Gastrocnemius medialis (tissue), 4 donors: ENCODE measurements around the gene WNT2.

Source experiments
- CTCF ChIP-seq, 5 experiments: fragments of 450-650 bp in 3 of 5; fragments of 200-600 bp in 2 of 5; sonication (generic) in 2 of 5; IDR thresholded peaks in 4 of 5; conservative IDR thresholded peaks in 1 of 5; 1 replicate in 4 of 5; 2 replicates in 1 of 5; pipeline ENCODE4 v1.5.1; 2016 to 2019; ENCODE audit warnings: antibody characterized with exemption in 5 of 5, mild to moderate bottlenecking in 3 of 5, moderate library complexity in 3 of 5
- POLR2A ChIP-seq, 2 donors: fragments of 450-650 bp; IDR thresholded peaks; one replicate each; pipeline ENCODE4 v1.6.1; 2017; ENCODE audit warnings: antibody characterized with exemption in 2 of 2, mild to moderate bottlenecking in 2 of 2, moderate library complexity in 2 of 2

GRCh38 chr7:117279203-117279602 is 43.7 kb downstream of the WNT2 start:
- no peak for TF ChIP-seq CTCF (IDR thresholded peaks at IDR 0.05 in 4 of 5, conservative IDR thresholded peaks at IDR 0.05 in 1 of 5)
- no peak for TF ChIP-seq POLR2A (IDR thresholded peaks at IDR 0.05)
